Measurements from ENCODE around the gene ZNF74.
"Not testable (repeated sequence)": the region's sequence is repeated elsewhere in the genome, so short reads cannot be mapped to it uniquely, and the experiment has no call there.

Gene ZNF74

DNA sequence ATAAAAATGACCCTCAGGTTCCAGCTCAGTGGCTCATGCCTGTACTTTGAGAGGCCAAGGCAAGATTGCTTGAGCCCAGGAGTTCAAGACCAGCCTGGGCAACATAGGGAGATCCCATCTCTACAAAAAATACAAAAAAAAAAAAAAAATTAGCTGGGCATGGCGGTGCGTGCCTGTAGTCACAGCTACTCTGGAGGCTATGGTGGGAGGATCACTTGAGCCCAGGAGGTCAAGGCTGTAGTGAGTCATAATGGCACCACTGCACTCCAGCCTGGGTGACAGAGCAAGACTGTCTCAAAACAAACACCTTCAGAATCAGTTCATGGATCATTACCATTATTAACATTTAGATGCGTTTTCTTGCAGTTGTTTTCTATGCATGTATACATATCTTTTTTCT lies 15.4 kb downstream of the ZNF74 start:
- not testable (repeated sequence) for H2AFZ ChIP-seq (ENCODE audit: low read length); H3K9me3 ChIP-seq (replicated peaks in 1 of 2; ENCODE audit: control insufficient read depth in 2 of 2, insufficient read depth in 1 of 2, low read depth in 1 of 2, low read length in 2 of 2); H2BK12ac ChIP-seq (ENCODE audit: low read length); H2BK120ac ChIP-seq (ENCODE audit: low read depth, low read length); H3K4me2 ChIP-seq (ENCODE audit: insufficient read depth, low read length, poor library complexity, severe bottlenecking); H2BK15ac ChIP-seq (ENCODE audit: low read length); DNase-seq (ENCODE audit: low spot score); H4K91ac ChIP-seq (ENCODE audit: low read depth, low read length, poor library complexity); H3K9ac ChIP-seq (ENCODE audit: low read depth, low read length, poor library complexity); H3K27me3 ChIP-seq (ENCODE audit: control insufficient read depth in 3 of 3, insufficient read depth in 3 of 3, low read depth in 1 of 3, low read length in 3 of 3); H3K14ac ChIP-seq (ENCODE audit: low read length); H3K23ac ChIP-seq (ENCODE audit: low read depth, low read length, poor library complexity); H3K27ac ChIP-seq (replicated peaks; ENCODE audit: low read length); H4K8ac ChIP-seq (ENCODE audit: low read depth, low read length); H3K4ac ChIP-seq (ENCODE audit: low read length); H2AK5ac ChIP-seq (ENCODE audit: low read depth, low read length); H2BK5ac ChIP-seq (ENCODE audit: low read length); H3K4me3 ChIP-seq (ENCODE audit: low read length in 2 of 2); H3K18ac ChIP-seq (ENCODE audit: low read length); H3K79me1 ChIP-seq (ENCODE audit: low read depth, low read length)
- peaks cover 2 to 11% of the 10 kb centered on the region in 2 donors for H3K4me1 ChIP-seq (ENCODE audit: control insufficient read depth in 2 of 2, insufficient read depth in 1 of 2, low read depth in 1 of 2, low read length in 2 of 2)
- peaks cover 21 to 46% of the 10 kb centered on the region in 2 donors for H3K36me3 ChIP-seq (replicated peaks in 1 of 2; ENCODE audit: control insufficient read depth in 2 of 2, insufficient read depth in 2 of 2, low read length in 2 of 2)
- WGBS, 2 donors (ENCODE audit: extremely low coverage in 2 of 2, insufficient read length in 2 of 2, insufficient replicate concordance in 1 of 2), result no CpG with 5 or more reads among the region's 3 CpGs

DNA sequence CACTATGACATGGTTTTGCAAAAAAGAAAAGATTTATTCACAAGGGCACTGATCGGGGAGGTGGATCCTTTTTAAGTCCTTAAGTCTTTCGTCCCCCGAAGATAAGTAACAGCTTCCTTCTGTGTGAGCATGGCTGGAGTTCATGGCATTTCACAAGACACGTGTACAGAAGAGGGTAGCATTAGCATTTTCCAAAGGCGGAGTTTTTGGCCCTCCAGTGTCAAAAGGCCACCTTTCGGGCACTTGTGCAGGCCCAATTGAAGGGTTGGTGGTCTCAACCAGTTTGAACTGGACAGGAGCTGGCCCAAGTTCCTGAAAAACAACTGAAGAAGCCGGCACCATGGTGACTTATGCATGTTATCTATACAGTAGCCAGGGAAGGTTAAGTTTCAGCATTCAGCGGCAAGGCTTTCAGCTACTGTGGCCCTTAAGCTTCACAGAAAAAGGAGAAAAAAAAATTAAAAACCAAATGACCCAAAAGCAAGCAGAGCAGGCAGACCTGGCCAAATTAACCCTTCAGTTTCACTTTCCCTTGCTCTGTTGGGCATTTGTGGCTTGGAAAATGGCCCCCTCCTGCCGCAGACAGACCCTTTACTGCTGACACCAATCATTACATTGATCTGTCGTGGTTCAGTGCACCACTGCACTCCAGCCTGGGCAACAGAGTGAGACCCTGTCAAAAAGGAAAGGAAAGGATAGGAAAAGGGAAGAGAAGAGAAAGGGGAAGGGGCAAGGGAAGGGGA lies 18.7 kb downstream of the ZNF74 start:
- H3K18ac ChIP-seq (ENCODE audit: low read length), result no peak overlapping the region
- peaks cover 2% of the 10 kb centered on the region for H3K79me1 ChIP-seq (ENCODE audit: low read depth, low read length)
- H4K91ac ChIP-seq (ENCODE audit: low read depth, low read length, poor library complexity), result no peak overlapping the region
- no peak for DNase-seq (ENCODE audit: low spot score)
- H3K9me3 ChIP-seq (replicated peaks in 1 of 2; ENCODE audit: control insufficient read depth in 2 of 2, insufficient read depth in 1 of 2, low read depth in 1 of 2, low read length in 2 of 2), result no peaks in the 10 kb centered on the region
- no peak overlapping the region for H3K14ac ChIP-seq (ENCODE audit: low read length)
- H3K4me3 ChIP-seq (ENCODE audit: low read length in 2 of 2), result no peak overlapping the region
- H3K27me3 ChIP-seq (ENCODE audit: control insufficient read depth in 3 of 3, insufficient read depth in 3 of 3, low read depth in 1 of 3, low read length in 3 of 3), result no peaks in the 10 kb centered on the region
- H2AK5ac ChIP-seq (ENCODE audit: low read depth, low read length), result no peak overlapping the region
- no peak overlapping the region for H3K27ac ChIP-seq (replicated peaks; ENCODE audit: low read length)
- no peak overlapping the region for H2BK120ac ChIP-seq (ENCODE audit: low read depth, low read length)
- no peak overlapping the region for H2BK5ac ChIP-seq (ENCODE audit: low read length)
- no peak overlapping the region for H3K9ac ChIP-seq (ENCODE audit: low read depth, low read length, poor library complexity)
- no peak overlapping the region for H3K4me2 ChIP-seq (ENCODE audit: insufficient read depth, low read length, poor library complexity, severe bottlenecking)
- peaks cover 2 to 11% of the 10 kb centered on the region in 2 donors for H3K4me1 ChIP-seq (ENCODE audit: control insufficient read depth in 2 of 2, insufficient read depth in 1 of 2, low read depth in 1 of 2, low read length in 2 of 2)
- H2BK12ac ChIP-seq (ENCODE audit: low read length), result no peak overlapping the region
- H4K8ac ChIP-seq (ENCODE audit: low read depth, low read length), result no peak overlapping the region
- peak overlapping the region; percentile 68 for H2AFZ ChIP-seq (ENCODE audit: low read length)
- no peak overlapping the region for H3K4ac ChIP-seq (ENCODE audit: low read length)
- H3K23ac ChIP-seq (ENCODE audit: low read depth, low read length, poor library complexity), result no peak overlapping the region
- peaks cover 4 to 13% of the 10 kb centered on the region in 2 donors for H3K36me3 ChIP-seq (replicated peaks in 1 of 2; ENCODE audit: control insufficient read depth in 2 of 2, insufficient read depth in 2 of 2, low read length in 2 of 2)
- H2BK15ac ChIP-seq (ENCODE audit: low read length), result no peak overlapping the region
- whole genome bisulfite sequencing, 2 donors (ENCODE audit: extremely low coverage in 2 of 2, insufficient read length in 2 of 2, insufficient replicate concordance in 1 of 2), result no CpG with 5 or more reads among the region's 10 CpGs

DNA sequence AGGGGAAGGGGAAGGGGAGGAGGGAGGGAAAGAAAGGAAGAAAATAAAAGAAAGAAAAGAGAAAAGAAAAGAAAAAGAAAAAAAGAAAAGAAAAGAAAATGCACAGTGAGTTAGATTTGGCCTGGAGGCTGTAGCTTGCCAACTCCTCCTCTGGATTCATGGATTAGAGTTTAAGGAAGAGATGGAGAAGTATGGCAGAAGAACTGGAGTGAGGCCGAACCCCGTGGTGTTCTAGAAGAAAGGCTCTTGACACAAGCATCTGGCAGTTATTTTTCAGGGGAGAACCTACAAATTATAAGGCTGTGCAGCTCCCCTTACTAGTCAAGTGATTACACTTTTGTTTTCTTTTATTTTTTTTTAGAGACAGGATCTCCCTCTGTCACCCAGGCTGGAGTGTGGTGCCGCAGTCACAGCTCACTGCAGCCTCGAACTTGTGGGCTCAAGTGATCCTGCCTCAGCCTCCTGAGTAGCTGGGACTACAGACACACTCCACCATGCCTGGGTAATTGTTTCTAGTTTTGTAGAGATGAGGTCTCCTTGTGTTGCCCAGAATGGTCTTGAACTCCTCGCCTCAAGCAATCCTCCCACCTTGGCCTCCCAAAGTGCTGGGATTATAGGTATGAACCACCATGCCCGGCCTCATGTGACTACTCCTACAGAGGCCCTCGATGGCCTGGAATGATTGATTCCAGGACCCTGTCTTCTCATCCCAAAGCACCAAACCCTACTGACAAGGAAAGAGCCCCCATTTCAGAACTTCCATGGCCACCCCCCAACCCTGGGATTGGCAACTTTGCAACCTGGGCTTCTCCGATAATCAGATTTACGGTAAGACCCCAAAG lies 19.5 kb downstream of the ZNF74 start:
- Histone ChIP-seq H3K18ac (ENCODE audit: low read length) (no peak overlapping the region), H3K27me3 (ENCODE audit: control insufficient read depth in 3 of 3, insufficient read depth in 3 of 3, low read depth in 1 of 3, low read length in 3 of 3) (no peaks in the 10 kb centered on the region), H3K9me3 (replicated peaks in 1 of 2; ENCODE audit: control insufficient read depth in 2 of 2, insufficient read depth in 1 of 2, low read depth in 1 of 2, low read length in 2 of 2) (no peaks in the 10 kb centered on the region), H2AFZ (ENCODE audit: low read length) (no peak overlapping the region), H2BK15ac (ENCODE audit: low read length) (no peak overlapping the region), H3K27ac (replicated peaks; ENCODE audit: low read length) (no peak overlapping the region), H4K8ac (ENCODE audit: low read depth, low read length) (no peak overlapping the region), H3K23ac (ENCODE audit: low read depth, low read length, poor library complexity) (no peak overlapping the region), H3K4ac (ENCODE audit: low read length) (no peak overlapping the region), H4K91ac (ENCODE audit: low read depth, low read length, poor library complexity) (no peak overlapping the region), H2BK120ac (ENCODE audit: low read depth, low read length) (no peak overlapping the region), H2BK5ac (ENCODE audit: low read length) (no peak overlapping the region), H2AK5ac (ENCODE audit: low read depth, low read length) (no peak overlapping the region), H2BK12ac (ENCODE audit: low read length) (no peak overlapping the region), H3K4me3 (ENCODE audit: low read length in 2 of 2) (no peak overlapping the region), H3K4me2 (ENCODE audit: insufficient read depth, low read length, poor library complexity, severe bottlenecking) (no peak overlapping the region), H3K79me1 (ENCODE audit: low read depth, low read length) (no peaks in the 10 kb centered on the region), H3K36me3 (replicated peaks in 1 of 2; ENCODE audit: control insufficient read depth in 2 of 2, insufficient read depth in 2 of 2, low read length in 2 of 2) (peaks cover 0 to 6% of the 10 kb centered on the region in 2 donors), H3K4me1 (ENCODE audit: control insufficient read depth in 2 of 2, insufficient read depth in 1 of 2, low read depth in 1 of 2, low read length in 2 of 2) (peaks cover 2 to 11% of the 10 kb centered on the region in 2 donors), H3K14ac (ENCODE audit: low read length) (no peak overlapping the region), H3K9ac (ENCODE audit: low read depth, low read length, poor library complexity) (no peak overlapping the region)
- DNase-seq (ENCODE audit: low spot score), result no peak
- no CpG with 5 or more reads among the region's 9 CpGs for WGBS, 2 donors (ENCODE audit: extremely low coverage in 2 of 2, insufficient read length in 2 of 2, insufficient replicate concordance in 1 of 2)

DNA sequence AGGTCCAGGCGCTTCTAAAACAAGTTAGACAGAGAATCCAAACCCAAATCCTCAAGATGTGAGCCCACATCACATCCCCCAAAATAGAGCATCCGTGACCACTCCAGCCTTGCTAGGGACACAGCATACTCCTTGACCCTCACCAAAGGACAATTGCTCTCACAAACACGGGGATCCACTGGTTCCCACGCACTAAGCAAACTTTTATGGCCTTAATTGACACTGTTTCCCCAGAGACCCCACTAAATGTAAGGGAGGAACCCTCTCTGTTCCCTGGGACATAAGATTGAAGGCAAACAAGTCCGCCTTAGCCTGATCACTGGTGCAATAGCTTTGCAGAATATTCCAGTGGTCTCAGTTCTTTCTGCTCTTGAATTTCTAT lies 20.1 kb downstream of the ZNF74 start:
- H3K4me1 ChIP-seq (ENCODE audit: control insufficient read depth in 2 of 2, insufficient read depth in 1 of 2, low read depth in 1 of 2, low read length in 2 of 2), result peaks cover 2 to 11% of the 10 kb centered on the region in 2 donors
- H3K9me3 ChIP-seq (replicated peaks in 1 of 2; ENCODE audit: control insufficient read depth in 2 of 2, insufficient read depth in 1 of 2, low read depth in 1 of 2, low read length in 2 of 2), result no peaks in the 10 kb centered on the region
- no peak overlapping the region for H2BK120ac ChIP-seq (ENCODE audit: low read depth, low read length)
- H3K14ac ChIP-seq (ENCODE audit: low read length), result no peak overlapping the region
- no peak overlapping the region for H2AK5ac ChIP-seq (ENCODE audit: low read depth, low read length)
- peaks cover 0 to 1% of the 10 kb centered on the region in 2 donors for H3K36me3 ChIP-seq (replicated peaks in 1 of 2; ENCODE audit: control insufficient read depth in 2 of 2, insufficient read depth in 2 of 2, low read length in 2 of 2)
- no peak overlapping the region for H2BK5ac ChIP-seq (ENCODE audit: low read length)
- H4K91ac ChIP-seq (ENCODE audit: low read depth, low read length, poor library complexity), result no peak overlapping the region
- no peaks in the 10 kb centered on the region for H3K79me1 ChIP-seq (ENCODE audit: low read depth, low read length)
- H3K4me2 ChIP-seq (ENCODE audit: insufficient read depth, low read length, poor library complexity, severe bottlenecking), result no peak overlapping the region
- H3K18ac ChIP-seq (ENCODE audit: low read length), result no peak overlapping the region
- no CpG with 5 or more reads among the region's 5 CpGs for WGBS, 2 donors (ENCODE audit: extremely low coverage in 2 of 2, insufficient read length in 2 of 2, insufficient replicate concordance in 1 of 2)
- H3K4me3 ChIP-seq (ENCODE audit: low read length in 2 of 2), result no peak overlapping the region
- H2BK15ac ChIP-seq (ENCODE audit: low read length), result no peak overlapping the region
- no peak overlapping the region for H3K4ac ChIP-seq (ENCODE audit: low read length)
- no peak overlapping the region for H2AFZ ChIP-seq (ENCODE audit: low read length)
- no peak overlapping the region for H4K8ac ChIP-seq (ENCODE audit: low read depth, low read length)
- no peak overlapping the region for H2BK12ac ChIP-seq (ENCODE audit: low read length)
- no peak for DNase-seq (ENCODE audit: low spot score)
- no peak overlapping the region for H3K9ac ChIP-seq (ENCODE audit: low read depth, low read length, poor library complexity)
- no peak overlapping the region for H3K27ac ChIP-seq (replicated peaks; ENCODE audit: low read length)
- no peaks in the 10 kb centered on the region for H3K27me3 ChIP-seq (ENCODE audit: control insufficient read depth in 3 of 3, insufficient read depth in 3 of 3, low read depth in 1 of 3, low read length in 3 of 3)
- H3K23ac ChIP-seq (ENCODE audit: low read depth, low read length, poor library complexity), result no peak overlapping the region
